GM21390 (cell line): ENCODE measurements around the gene HIPK2.

ENCODE experiments used
- ATAC-seq: cut with Tn5 transposase; IDR thresholded peaks from one replicate; pipeline ENCODE4 v1.9.1; 2021; ENCODE audit not compliant: unreplicated experiment

The HIPK2 gene

DNA sequence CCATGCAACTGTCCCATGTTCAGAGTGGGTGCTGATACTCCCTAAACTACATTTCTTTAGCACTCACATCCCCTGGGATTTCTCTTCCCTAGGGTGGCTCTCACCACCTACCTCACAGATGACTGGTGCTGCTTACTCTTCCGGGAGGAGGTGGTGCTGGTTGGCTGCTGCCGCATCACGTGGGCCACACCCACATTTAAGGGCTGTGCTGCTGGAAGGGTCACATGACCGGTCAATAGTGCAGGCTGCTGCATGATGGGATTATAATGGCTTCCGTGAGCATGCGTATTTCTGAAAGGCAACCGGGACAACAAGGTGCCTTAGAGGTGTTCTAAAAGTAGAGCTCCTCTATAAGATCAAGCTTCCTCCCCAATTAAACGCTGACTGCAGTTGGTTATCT, 177.5 kb downstream of the HIPK2 start:
- ATAC-seq, result no peak

- ATAC-seq, result no peak
Measured at GRCh38 chr7:139598642-139599041, 179.2 kb downstream of the HIPK2 start.

DNA sequence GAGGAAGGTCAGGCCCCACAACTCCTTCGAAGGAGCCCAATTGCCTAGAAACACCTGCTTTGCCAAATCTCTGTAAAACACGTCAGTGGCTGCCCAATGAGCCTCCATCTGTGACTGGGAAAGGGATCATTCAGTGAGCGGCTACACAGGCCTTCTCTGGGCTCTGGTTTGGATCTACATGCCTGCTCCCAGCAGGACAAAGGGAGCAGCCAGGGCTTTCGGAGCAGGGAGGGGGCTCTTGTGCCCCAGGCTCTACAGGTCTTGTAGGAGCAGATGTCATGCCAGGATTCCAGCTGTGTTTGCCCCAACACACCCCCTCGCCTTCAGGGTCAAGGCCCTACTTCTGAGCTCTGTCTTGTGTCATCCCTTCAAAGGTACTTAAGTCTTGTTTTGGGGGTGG, 180.8 kb downstream of the HIPK2 start:
- ATAC-seq, result no peak

GRCh38 chr7:139596626-139597025, 181.2 kb downstream of the HIPK2 start:
- ATAC-seq, result no peak

GRCh38 chr7:139595806-139596205, 182.0 kb downstream of the HIPK2 start:
- ATAC-seq, result no peak

GRCh38 chr7:139594911-139595476, 182.8 kb downstream of the HIPK2 start:
- no peak for ATAC-seq

GRCh38 chr7:139594090-139594489, 183.7 kb downstream of the HIPK2 start:
- no peak for ATAC-seq

DNA sequence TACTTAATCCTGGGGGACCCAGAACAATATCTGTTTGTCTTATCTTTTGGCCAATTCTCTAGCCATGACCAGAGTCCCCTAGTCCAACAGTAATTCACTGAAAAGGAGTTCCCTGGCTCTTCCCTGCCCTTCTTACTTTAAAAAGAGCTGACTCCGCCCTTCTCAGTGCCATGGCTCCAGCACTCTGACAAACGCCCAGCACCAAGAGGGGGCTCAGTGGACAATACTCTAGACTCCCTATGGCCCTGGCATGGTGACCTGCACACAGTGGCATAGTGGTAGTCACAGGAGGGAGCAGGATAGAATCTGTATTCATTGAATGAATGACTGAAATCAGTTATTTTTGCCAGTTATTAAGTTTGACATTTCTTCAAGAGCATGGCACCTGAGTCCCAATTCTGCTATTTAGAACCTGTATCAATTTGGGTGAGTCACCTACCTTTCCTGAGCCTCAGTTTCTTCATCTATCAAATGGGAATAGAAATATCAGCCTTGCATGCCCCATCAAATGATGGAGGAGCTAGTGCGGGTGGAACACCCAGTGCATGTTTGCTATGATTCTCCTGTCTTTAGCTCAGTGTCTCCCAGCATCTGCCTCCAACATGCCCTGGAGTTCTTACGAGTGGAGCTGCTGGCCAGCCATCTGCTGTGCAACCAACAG, 184.9 kb downstream of the HIPK2 start:
- no peak for ATAC-seq

- no peak for ATAC-seq
Measured at GRCh38 chr7:139591550-139592195, 186.1 kb downstream of the HIPK2 start.

- no peak for ATAC-seq
Measured at GRCh38 chr7:139589474-139589873, 188.3 kb downstream of the HIPK2 start.

GRCh38 chr7:139588632-139589031, 189.2 kb downstream of the HIPK2 start:
- ATAC-seq, result no peak

DNA sequence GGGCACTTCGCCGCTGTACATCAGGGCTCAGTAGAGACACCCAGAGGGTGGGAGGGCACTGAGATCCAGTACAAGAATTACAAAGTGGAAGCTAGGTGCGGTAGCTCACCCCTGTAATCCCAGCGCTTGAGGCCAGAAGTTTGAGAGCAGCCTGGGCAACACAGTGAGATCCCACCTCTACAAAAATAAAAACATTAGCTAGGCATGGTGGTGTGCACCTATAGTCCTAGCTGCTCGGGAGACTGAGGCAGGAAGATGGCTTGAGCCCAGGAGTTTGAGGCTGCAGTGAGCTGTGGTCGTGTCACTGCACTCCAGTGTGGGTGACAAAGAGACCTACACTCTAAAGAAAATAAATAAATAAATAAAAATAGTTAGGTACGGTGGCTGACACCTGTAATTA, 190.3 kb downstream of the HIPK2 start:
- ATAC-seq, result no peak

DNA sequence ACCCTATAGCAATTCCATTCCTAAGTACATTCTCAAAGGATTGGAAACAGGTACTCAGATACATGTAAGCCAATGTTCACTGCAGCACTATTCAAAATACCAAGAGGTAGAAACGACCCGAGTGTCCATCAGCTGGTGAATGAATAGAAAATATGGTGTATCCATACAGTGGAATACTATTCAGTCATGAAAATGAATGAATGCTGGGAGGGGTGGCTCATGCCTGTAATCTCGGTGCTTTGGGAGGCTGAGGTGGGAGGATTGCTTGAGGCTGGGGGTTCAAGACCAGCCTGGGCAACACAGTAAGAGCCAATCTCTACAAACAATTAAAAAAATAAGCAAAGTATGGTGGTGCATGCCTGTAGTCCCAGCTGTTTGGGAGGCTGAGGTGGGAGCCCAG, 191.5 kb downstream of the HIPK2 start:
- ATAC-seq, result no peak

DNA sequence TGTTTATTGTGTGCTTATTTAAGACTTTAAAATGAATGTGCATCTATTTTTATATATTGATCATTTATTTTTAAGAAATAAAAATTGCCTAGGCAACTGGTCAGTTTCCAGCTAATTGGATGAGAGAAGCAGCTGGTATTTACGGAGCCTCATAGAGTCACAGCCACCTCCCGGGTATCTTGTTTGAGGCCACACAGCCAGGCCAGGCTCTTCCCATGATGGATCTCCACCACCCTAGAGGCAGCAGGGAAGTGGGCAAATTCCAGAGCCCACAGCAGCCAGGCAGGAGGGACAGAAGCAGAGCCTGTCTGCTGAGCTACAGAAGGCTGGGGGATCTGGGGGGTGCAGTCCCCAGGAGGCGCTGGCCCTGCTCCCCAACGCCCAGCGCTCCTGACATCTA, 192.8 kb downstream of the HIPK2 start:
- no peak for ATAC-seq

DNA sequence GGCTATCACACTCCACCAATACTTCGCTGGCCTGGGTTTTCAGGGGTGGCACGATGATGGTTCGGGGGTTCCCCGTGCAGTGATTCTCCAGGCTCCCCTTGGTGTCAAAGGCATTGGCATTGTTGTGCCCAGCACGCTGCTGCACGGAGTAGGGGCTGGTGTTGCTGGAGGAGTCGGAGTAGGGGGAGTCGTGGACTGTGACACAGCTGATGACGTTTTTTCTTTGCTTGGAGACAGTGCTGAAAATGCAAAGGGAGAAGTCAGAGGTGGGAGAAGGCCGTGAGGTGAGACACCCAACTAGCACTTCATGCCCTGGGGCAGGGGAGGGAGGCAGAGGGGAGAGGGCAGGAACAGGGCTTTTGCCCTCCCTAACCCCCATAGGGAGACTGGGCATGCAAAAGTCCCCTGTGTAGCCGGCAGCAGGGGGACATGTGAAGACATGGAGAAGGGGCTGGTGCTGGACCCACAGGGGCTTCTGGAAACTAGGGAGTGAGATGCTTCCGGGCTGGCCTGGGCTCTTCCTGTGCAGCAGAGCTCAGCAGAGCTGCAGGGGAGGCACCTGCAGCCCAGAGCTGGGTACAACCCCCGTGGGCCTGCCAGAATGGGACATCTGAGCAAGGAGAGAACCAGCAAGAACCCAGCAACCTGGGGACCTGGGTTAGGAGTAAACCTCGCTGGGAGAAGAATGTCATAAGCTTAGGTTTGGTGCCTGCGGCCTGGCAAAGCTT, 193.8 kb downstream of the HIPK2 start:
- no peak for ATAC-seq

- no peak for ATAC-seq
Measured at GRCh38 chr7:139582671-139583155, 195.1 kb downstream of the HIPK2 start.

DNA sequence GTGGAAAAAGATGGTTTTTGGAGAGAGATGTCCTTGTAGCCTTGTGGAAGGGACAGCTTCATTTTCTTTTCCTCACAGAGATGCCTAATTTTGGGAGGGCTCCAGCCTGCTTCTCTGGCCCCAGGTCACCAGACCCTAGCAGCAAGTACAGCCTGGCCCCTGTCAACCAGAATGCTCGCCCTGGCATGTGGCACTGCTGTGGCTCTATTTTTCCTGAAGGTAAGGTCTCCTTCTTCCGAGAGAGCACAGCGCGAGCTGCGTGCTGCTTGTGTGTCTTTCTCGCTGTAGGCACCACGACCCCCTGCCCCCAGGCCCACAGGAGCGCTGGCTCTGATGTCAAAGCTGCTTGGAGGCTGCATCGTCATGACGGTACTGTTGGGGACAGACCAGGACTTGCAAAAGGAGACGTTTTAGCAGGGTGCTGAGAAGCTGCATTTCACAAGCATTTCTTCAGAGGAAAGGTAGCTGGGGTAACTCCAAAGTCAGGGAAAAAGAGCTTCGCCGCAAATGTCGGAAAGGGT, 195.6 kb downstream of the HIPK2 start:
- no peak for ATAC-seq

DNA sequence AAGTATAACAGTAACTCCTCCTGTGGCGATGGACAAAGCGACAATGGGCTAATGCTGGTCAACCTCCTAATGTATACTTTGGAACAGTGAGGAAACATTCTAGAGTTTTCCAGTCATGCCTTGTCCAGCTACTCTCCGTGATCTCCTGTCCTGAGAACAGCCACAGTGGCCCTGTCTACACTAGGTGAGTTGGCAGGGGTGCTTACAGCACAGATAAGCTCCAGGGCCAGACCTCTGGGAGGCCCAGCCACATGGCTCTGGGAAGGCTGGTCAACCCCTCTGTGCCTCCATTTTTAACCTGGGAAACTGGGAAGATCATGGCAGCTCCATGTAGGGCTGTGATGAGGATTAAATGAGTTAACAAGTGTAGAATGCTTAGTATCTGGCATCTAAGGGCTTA, 197.4 kb downstream of the HIPK2 start:
- ATAC-seq, result no peak

GRCh38 chr7:139576179-139576973, 201.4 kb downstream of the HIPK2 start:
- no peak for ATAC-seq

DNA sequence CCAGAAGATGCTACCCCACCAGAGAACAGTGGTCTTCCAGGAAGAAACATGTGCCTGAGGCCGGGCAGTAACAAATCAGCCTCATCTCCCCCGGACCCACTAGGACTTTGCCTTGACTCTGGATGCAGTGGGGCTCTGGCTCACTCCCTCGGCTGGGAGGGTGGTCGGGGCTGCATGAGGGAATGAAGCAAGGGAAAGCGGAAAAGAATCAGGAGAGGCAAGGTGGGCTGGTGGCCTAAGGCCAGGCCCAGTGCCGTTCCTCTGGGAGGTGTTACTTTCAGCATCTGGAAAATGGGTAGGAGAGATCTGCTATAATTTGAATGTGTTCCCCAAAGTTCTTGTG, 202.5 kb downstream of the HIPK2 start:
- ATAC-seq, result no peak
